CD4-positive, CD25-positive, alpha-beta regulatory T cell (primary cell): ENCODE data around the gene CDKL5. TPM values are rescaled to one million over a fixed set of nuclear protein-coding genes. Genes with fewer than 3 reads are reported as not detected.

Experiments used
- ATAC-seq, 2 donors: fragments of 150-1000 bp; cut with Tn5 transposase; one replicate each; pipeline ENCODE4 v1.10.0; 2021; ENCODE audit warnings: low read depth in 2 of 2, moderate number of reproducible peaks in 2 of 2, moderate library complexity in 1 of 2
- DNase-seq, 3 donors: peaks; one replicate each; pipeline versions ENCODE4 v3.0.0 to v3.0.0-alpha.2; 2012 to 2022; ENCODE audit warnings: mixed read lengths in 1 of 3
- H3K27ac ChIP-seq: one replicate; pipeline ENCODE4 v1.7.0; 2013; ENCODE audit warnings: mild to moderate bottlenecking, low read length; ENCODE audit not compliant: insufficient read depth, poor library complexity, severe bottlenecking
- H3K27me3 ChIP-seq: one replicate; pipeline ENCODE4 v1.7.0; 2013; ENCODE audit warnings: low read length; ENCODE audit not compliant: control insufficient read depth, insufficient read depth
- H3K36me3 ChIP-seq: one replicate; pipeline ENCODE4 v1.7.0; 2013; ENCODE audit warnings: mild to moderate bottlenecking, low read length, moderate library complexity; ENCODE audit not compliant: control insufficient read depth, insufficient read depth
- H3K4me1 ChIP-seq: 2 replicates; pipeline ENCODE4 v1.7.0; 2013; ENCODE audit warnings: mild to moderate bottlenecking, low read length; ENCODE audit not compliant: insufficient read depth, control insufficient read depth, poor library complexity, severe bottlenecking
- H3K4me3 ChIP-seq: one replicate; pipeline ENCODE4 v1.7.0; 2013; ENCODE audit warnings: low read depth, mild to moderate bottlenecking, low read length, moderate library complexity
- H3K9me3 ChIP-seq, 2 experiments: 1 replicate in 1 of 2; 2 replicates in 1 of 2; pipeline ENCODE4 v1.7.0; 2013; ENCODE audit warnings: low read length in 2 of 2, mild to moderate bottlenecking in 1 of 2, moderate library complexity in 1 of 2; ENCODE audit not compliant: control insufficient read depth in 2 of 2
- H3K27ac Mint-ChIP-seq, 3 donors: one replicate each; pipeline ENCODE4 v1.8.0; 2020 to 2022; ENCODE audit warnings: mild to moderate bottlenecking in 3 of 3, mixed read lengths in 3 of 3, moderate library complexity in 2 of 3
- H3K27me3 Mint-ChIP-seq: one replicate; pipeline ENCODE4 v1.8.0; 2022; ENCODE audit warnings: mild to moderate bottlenecking, mixed read lengths
- H3K36me3 Mint-ChIP-seq: one replicate; pipeline ENCODE4 v1.8.0; 2020; ENCODE audit warnings: mixed read lengths
- H3K4me1 Mint-ChIP-seq, 4 donors: one replicate each; pipeline ENCODE4 v1.8.0; 2020 to 2022; ENCODE audit warnings: mixed read lengths in 4 of 4, mild to moderate bottlenecking in 1 of 4
- H3K4me3 Mint-ChIP-seq, 4 donors: one replicate each; pipeline ENCODE4 v1.8.0; 2020 to 2022; ENCODE audit warnings: mild to moderate bottlenecking in 4 of 4, mixed read lengths in 4 of 4, moderate library complexity in 3 of 4
- H3K9me3 Mint-ChIP-seq, 7 donors: one replicate each; pipeline ENCODE4 v1.8.0; 2020 to 2022; ENCODE audit warnings: mixed read lengths in 7 of 7, mild to moderate bottlenecking in 3 of 7, moderate library complexity in 2 of 7
- polyA plus RNA-seq, 4 donors: library from polyadenylated mRNA; unstranded; fragments of 300-500 nt; fragmentation: Illumina TruSeq; gene quantifications; one replicate each; pipeline ENCODE4 v1.2.3, GENCODE V29; 2021
- total RNA-seq: library from RNA; stranded (reverse); gene quantifications from one replicate; pipeline ENCODE4 v1.2.3, GENCODE V29; 2022

The CDKL5 gene
- total and polyA plus RNA-seq, 5 donors from 2014 or later = 0.02 to 2.9 (median 1.3) TPM

DNA sequence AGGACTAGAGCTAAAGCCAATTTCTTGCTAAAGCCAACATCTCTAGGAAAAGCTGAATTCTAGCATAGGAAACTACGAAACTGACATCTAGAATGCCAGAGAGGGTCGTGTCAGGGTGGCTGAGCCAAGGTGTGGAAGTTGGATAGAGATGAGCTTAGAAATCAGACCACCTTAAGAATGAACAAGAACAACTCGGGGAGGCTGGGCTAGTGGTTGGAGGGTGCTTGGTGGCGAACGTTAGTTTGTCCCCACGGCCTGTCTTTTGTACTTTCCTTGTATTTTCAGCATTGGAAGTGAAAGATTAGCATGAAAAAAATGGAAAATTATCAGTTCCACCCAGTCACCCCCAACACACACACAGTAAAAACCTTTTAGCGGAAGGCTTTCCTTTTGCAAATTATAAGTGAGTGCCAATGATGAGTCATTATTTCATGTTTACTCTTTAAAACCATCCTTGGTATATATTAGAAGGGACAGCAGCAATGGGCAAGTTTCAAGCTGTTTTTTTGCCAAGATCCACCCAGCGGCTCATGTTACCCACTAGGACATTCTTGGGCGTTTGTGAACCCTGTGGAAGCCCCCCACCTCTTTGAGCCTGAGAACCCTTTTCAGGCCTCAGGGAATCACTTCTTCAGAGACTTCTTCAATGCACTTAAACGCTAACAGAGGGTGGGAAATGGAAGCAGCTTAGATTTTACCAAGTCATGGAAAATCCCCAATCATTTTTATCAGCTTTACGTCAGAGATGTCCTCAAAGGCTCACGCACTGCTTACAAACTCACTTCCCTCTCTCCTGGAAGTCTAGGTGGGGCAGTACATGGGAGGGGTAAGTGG, 277.2 kb downstream of the CDKL5 start:
- Mint-ChIP-seq H3K4me3 (no peak overlapping the region), H3K27me3 (no peaks in the 10 kb centered on the region), H3K27ac (no peak overlapping the region), H3K9me3 (peaks cover 0 to 2% (median 0%) of the 10 kb centered on the region in 7 donors), H3K36me3 (no peaks in the 10 kb centered on the region), H3K4me1 (no peaks in the 10 kb centered on the region)
- no peaks in the 10 kb centered on the region for H3K27me3 ChIP-seq
- H3K9me3 ChIP-seq = no peaks in the 10 kb centered on the region
- no peaks in the 10 kb centered on the region for H3K36me3 ChIP-seq
- no peak overlapping the region for H3K4me3 ChIP-seq
- no peaks in the 10 kb centered on the region for H3K4me1 ChIP-seq
- ATAC-seq = no peak
- no peak overlapping the region for H3K27ac ChIP-seq
- DNase-seq = no peak

Other genes starting within 250 kb of the CDKL5 start
- gene BEND2, start 204.7 kb upstream of the CDKL5 start, total RNA-seq = 0.91 TPM
- not detected for gene BEND2, start 204.7 kb upstream of the CDKL5 start, polyA plus RNA-seq
- gene SCML2, start 70.9 kb upstream of the CDKL5 start, total RNA-seq = 0.22 TPM
- gene SCML2, start 70.9 kb upstream of the CDKL5 start, polyA plus RNA-seq = under 1 TPM in 3 of 4 donors, not detected in 1; 0.19 to 0.73 (median 0.38) TPM
- not detected for gene RS1, start 246.5 kb downstream of the CDKL5 start, total RNA-seq
- not detected for gene RS1, start 246.5 kb downstream of the CDKL5 start, polyA plus RNA-seq